Neural crest cell (in vitro differentiated cells): ENCODE results near the gene SH2D3C. TPM values are rescaled to one million over a fixed set of nuclear protein-coding genes. Genes with fewer than 3 reads are reported as not detected.
A peak's percentile ranks its signal among the peaks of the same experiment; 100 is the strongest.

Experiments used
- DNase-seq: peaks from one replicate; pipeline ENCODE4 v3.0.0; 2021; ENCODE audit warnings: low read depth, mixed read lengths, low spot score
- H3K27ac Mint-ChIP-seq: one replicate; pipeline ENCODE4 v1.8.0; 2021; ENCODE audit warnings: mild to moderate bottlenecking, mixed read lengths; ENCODE audit not compliant: unreplicated experiment
- H3K27me3 Mint-ChIP-seq: 2 replicates; pipeline ENCODE4 v1.8.0; 2021; ENCODE audit warnings: low read depth, mild to moderate bottlenecking, mixed read lengths
- H3K36me3 Mint-ChIP-seq: 2 replicates; pipeline ENCODE4 v1.8.0; 2021; ENCODE audit warnings: low read depth, mild to moderate bottlenecking, mixed read lengths
- H3K4me1 Mint-ChIP-seq: 2 replicates; pipeline ENCODE4 v1.8.0; 2021; ENCODE audit warnings: mixed read lengths
- H3K4me3 Mint-ChIP-seq: one replicate; pipeline ENCODE4 v1.8.0; 2021; ENCODE audit warnings: mild to moderate bottlenecking, mixed read lengths
- H3K9me3 Mint-ChIP-seq: 2 replicates; pipeline ENCODE4 v1.8.0; 2021; ENCODE audit warnings: mixed read lengths
- total RNA-seq: library from RNA; stranded (reverse); gene quantifications from 2 replicates; pipeline ENCODE4 v1.2.1, GENCODE V29; 2021
- TF ChIP-seq, protein P1 (sequence below): fragments of 200-600 bp; sonication (generic); conservative IDR thresholded peaks from 2 replicates; pipeline ENCODE4 v1.5.0; 2021; ENCODE audit warnings: antibody characterized with exemption, mild to moderate bottlenecking

Gene SH2D3C
- total RNA-seq, 1 donor from 2014 or later: 7.2 TPM

- no peak overlapping the region for H3K27ac Mint-ChIP-seq
- no peak overlapping the region for H3K4me3 Mint-ChIP-seq
- no peak for DNase-seq
- TF ChIP-seq, protein P1, sequence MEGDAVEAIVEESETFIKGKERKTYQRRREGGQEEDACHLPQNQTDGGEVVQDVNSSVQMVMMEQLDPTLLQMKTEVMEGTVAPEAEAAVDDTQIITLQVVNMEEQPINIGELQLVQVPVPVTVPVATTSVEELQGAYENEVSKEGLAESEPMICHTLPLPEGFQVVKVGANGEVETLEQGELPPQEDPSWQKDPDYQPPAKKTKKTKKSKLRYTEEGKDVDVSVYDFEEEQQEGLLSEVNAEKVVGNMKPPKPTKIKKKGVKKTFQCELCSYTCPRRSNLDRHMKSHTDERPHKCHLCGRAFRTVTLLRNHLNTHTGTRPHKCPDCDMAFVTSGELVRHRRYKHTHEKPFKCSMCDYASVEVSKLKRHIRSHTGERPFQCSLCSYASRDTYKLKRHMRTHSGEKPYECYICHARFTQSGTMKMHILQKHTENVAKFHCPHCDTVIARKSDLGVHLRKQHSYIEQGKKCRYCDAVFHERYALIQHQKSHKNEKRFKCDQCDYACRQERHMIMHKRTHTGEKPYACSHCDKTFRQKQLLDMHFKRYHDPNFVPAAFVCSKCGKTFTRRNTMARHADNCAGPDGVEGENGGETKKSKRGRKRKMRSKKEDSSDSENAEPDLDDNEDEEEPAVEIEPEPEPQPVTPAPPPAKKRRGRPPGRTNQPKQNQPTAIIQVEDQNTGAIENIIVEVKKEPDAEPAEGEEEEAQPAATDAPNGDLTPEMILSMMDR: no peak
- H3K4me1 Mint-ChIP-seq: peaks cover 18% of the 10 kb centered on the region
- H3K27me3 Mint-ChIP-seq: peaks cover 8% of the 10 kb centered on the region
- no peaks in the 10 kb centered on the region for H3K9me3 Mint-ChIP-seq
- no peaks in the 10 kb centered on the region for H3K36me3 Mint-ChIP-seq
Measured at GRCh38 chr9:127744398-127745110, 33.9 kb downstream of the SH2D3C start.

DNA sequence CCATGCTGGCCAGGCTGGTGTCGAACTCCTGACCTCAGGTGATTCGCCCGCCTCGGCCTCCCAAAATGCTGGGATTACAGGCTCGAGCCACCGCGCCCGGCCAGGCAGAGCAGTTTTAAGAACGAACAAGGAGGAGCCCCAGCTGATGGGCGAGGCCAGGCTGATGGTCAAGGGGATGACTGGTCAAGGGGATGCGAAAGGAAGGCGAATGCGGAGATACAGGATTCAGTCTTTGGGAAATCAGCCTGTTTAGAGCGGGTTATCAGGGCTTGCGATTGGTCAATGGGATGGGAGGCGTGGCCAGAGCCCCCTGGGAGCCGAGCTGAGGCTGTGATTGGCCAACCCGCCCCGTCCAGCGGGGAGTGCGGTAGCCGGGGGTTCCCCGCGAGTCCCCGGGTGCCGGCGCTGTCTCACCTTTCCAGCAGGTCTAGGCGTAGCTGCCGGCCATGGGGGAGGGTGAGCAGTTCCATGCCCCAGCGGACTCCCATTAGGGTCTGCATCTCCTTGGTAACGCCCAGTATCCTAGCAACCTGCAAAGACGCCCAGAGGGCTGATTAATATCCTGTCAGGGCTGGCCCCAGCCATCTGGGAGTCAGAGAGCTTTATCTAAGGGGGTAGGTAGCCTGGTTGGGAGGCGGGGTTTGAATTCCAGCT lies 35.9 kb downstream of the SH2D3C start:
- DNase-seq: peak; percentile 78
- Mint-ChIP-seq H3K4me1 (peaks cover 18% of the 10 kb centered on the region), H3K27me3 (peaks cover 8% of the 10 kb centered on the region), H3K27ac (peak overlapping the region; percentile 84), H3K36me3 (no peaks in the 10 kb centered on the region), H3K9me3 (no peaks in the 10 kb centered on the region), H3K4me3 (peak overlapping the region; percentile 92)
- TF ChIP-seq, protein P1: no peak

- Mint-ChIP-seq H3K27ac (peak overlapping the region; percentile 84), H3K4me3 (peak overlapping the region; percentile 92), H3K27me3 (peaks cover 8% of the 10 kb centered on the region), H3K36me3 (no peaks in the 10 kb centered on the region), H3K9me3 (no peaks in the 10 kb centered on the region), H3K4me1 (peaks cover 18% of the 10 kb centered on the region)
- peak; percentile 91 for DNase-seq
- TF ChIP-seq, protein P1: no peak
Measured at GRCh38 chr9:127741831-127742434, 36.5 kb downstream of the SH2D3C start.

- peaks cover 6% of the 10 kb centered on the region for H3K27me3 Mint-ChIP-seq
- DNase-seq: no peak
- H3K27ac Mint-ChIP-seq: no peak overlapping the region
- TF ChIP-seq, protein P1: no peak
- H3K9me3 Mint-ChIP-seq: no peaks in the 10 kb centered on the region
- no peak overlapping the region for H3K4me3 Mint-ChIP-seq
- H3K36me3 Mint-ChIP-seq: no peaks in the 10 kb centered on the region
- peaks cover 26% of the 10 kb centered on the region for H3K4me1 Mint-ChIP-seq
Measured at GRCh38 chr9:127739614-127740330, 38.7 kb downstream of the SH2D3C start.

- TF ChIP-seq, protein P1: no peak
- H3K4me3 Mint-ChIP-seq: no peak overlapping the region
- no peak overlapping the region for H3K27ac Mint-ChIP-seq
- H3K36me3 Mint-ChIP-seq: no peaks in the 10 kb centered on the region
- H3K4me1 Mint-ChIP-seq: peaks cover 30% of the 10 kb centered on the region
- H3K9me3 Mint-ChIP-seq: no peaks in the 10 kb centered on the region
- peaks cover 6% of the 10 kb centered on the region for H3K27me3 Mint-ChIP-seq
- DNase-seq: no peak
Measured at GRCh38 chr9:127738666-127739065, 39.8 kb downstream of the SH2D3C start.
